B cell (primary cell): ENCODE data around the gene TMEM163.

ENCODE experiments used
- EZH2 ChIP-seq: IDR thresholded peaks from 2 replicates; pipeline ENCODE4 v1.6.1; 2012; ENCODE audit warnings: borderline replicate concordance, low read depth, mild to moderate bottlenecking, moderate library complexity, low read length; ENCODE audit not compliant: insufficient read depth, poor library complexity, severe bottlenecking
- TF ChIP-seq, protein P1 (sequence below): fragments of 200-600 bp; IDR thresholded peaks from one replicate; pipeline ENCODE4 v1.8.0; 2022; ENCODE audit warnings: antibody characterized with exemption, mild to moderate bottlenecking

DNA sequence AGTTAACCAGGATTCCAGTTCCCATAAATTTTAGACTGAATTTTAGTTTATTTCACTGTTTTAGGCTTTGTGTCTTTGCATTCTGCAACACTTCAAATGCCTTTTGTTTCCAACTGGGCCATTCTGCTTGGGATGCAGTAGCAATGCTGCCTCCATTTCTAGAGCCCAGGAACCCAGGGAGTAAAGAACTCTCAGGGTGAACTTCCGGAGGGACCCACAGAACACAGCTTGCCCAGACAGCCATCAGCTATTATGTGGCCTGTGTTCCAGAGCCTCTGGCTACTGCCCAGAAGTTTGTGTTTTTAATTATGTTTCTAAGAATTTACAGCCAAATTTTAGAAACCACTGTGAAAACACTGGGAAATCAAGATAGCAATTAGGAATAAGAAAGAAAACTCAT, 145.1 kb downstream of the TMEM163 start:
- TF ChIP-seq, protein P1, sequence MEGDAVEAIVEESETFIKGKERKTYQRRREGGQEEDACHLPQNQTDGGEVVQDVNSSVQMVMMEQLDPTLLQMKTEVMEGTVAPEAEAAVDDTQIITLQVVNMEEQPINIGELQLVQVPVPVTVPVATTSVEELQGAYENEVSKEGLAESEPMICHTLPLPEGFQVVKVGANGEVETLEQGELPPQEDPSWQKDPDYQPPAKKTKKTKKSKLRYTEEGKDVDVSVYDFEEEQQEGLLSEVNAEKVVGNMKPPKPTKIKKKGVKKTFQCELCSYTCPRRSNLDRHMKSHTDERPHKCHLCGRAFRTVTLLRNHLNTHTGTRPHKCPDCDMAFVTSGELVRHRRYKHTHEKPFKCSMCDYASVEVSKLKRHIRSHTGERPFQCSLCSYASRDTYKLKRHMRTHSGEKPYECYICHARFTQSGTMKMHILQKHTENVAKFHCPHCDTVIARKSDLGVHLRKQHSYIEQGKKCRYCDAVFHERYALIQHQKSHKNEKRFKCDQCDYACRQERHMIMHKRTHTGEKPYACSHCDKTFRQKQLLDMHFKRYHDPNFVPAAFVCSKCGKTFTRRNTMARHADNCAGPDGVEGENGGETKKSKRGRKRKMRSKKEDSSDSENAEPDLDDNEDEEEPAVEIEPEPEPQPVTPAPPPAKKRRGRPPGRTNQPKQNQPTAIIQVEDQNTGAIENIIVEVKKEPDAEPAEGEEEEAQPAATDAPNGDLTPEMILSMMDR: no peak
- TF ChIP-seq EZH2: no peak
